HG03565 (cell line): ENCODE measurements around the gene IL17RE.

Experiments used
- ATAC-seq: cut with Tn5 transposase; IDR thresholded peaks from one replicate; pipeline ENCODE4 v1.9.1; 2021; ENCODE audit warnings: mild to moderate bottlenecking, moderate library complexity; ENCODE audit not compliant: unreplicated experiment

The IL17RE gene

GRCh38 chr3:9903238-9903624, 583 bp downstream of the IL17RE start:
- ATAC-seq: no peak

DNA sequence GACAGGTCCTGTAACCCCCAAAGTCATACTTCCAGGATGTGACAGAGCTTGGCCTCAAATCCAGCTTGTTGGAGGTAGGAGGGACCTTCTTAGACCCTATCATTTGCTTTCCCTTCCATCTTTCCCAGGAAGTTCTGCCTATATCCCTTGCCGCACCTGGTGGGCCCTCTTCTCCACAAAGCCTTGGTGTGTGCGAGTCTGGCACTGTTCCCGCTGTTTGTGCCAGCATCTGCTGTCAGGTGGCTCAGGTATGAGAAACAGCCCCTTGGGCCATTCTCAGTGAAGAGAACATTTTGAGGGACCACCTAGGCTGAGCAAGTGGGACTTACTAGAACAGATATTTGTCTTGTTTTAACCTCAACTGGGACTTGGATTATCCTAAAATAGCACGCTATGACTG, 1.3 kb downstream of the IL17RE start:
- ATAC-seq: no peak

GRCh38 chr3:9906480-9906879, 3.8 kb downstream of the IL17RE start:
- ATAC-seq: no peak

GRCh38 chr3:9908286-9908685, 5.6 kb downstream of the IL17RE start:
- no peak for ATAC-seq

GRCh38 chr3:9909221-9910013, 6.8 kb downstream of the IL17RE start:
- no peak for ATAC-seq

DNA sequence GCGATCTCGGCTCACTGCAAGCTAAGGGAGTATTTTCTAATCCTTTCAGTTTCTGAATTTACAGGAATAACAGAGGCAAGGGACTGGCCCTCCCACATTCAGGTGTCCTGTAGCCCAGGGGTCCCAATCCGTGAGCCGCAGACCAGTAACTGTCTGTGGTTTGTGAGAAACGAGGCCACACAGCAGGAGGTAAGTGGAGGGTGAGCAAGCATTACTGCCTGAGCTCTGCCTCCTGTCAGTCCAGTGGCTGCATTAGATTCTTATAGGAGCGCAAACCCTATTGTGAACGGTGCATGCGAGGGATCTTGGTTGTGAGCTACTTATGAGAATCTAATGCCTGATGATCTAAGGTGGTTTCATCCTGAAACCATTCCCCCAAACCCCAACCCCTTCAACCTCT, 9.2 kb downstream of the IL17RE start:
- ATAC-seq: no peak

DNA sequence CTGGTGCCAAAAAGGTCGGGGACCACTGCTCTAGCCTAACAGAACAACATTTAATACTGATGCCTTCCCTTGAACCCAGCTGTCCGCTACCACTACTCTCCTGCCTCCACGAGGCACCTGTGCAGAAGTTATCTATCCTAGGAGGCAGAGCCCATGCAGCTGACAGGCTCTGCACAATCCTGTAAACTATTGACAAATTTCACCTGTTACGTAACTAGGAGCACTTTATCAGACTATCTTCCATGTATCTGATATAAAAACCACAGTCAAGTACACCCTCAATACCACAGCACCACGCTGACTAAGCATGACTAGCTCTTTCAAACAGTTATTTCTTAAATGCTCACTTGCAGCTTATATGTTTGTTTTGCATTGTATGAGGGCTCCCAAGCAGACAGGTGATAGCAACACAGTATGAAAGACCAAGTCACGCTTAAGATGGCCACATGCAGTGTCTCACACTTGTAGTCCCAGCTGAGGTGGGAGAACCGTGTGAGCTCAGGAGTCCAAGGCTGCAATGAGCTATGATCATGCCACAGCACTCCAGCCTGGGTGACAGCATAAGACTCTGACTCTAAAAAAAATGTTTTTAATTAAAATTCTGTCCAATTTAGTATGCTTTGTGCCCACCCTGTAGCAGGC, 9.8 kb downstream of the IL17RE start:
- ATAC-seq: no peak

GRCh38 chr3:9913601-9914000, 11.0 kb downstream of the IL17RE start:
- no peak for ATAC-seq

DNA sequence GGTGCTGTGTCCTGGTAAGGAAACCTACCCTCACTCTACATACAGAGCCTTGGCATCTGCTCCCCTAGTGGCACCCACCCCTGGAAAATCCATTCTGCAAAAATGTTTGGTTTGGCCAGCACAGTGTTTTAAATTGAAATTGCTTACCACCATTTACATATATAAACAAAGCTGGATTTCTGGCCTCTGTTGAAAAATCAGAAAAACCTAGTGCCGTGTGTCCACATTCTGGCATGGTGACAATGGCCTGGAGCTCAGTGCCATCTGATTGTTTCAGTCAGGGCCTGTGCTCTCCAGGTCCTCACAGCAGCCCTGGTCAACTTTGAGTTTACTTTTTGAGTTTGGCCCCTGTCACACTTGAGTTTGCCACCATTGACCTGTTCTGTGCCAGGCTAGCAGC, 11.4 kb downstream of the IL17RE start:
- no peak for ATAC-seq

DNA sequence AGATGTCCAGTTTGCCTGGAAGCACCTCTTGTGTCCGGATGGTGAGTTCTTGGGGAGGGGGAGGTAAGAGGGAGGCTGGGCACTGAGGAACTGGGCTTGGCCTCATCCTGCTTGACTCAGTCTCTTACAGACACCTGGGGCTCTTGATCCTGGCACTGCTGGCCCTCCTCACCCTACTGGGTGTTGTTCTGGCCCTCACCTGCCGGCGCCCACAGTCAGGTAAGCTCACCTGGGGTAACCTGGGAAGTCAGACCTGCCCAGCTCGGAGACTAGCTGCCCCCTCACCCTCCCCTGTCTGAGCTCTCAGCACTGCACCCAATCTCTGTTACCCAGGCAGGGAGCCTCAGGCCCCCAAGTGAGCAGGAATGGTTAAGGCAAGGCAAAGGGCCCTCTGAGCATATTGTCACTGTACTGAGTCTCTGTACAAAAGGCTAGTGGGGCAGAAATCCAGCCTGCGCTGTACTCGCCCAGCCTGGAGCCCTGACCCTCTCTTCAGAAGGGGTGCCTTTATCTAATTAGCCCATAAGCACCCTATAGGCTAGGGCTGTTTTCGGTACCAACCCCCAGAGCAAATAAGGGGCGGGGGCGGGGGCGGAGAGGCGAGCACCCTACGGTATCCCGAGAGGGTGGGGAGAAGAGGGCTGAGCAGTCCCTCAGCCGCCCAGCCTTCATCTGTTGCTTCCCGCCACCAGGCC, 12.1 kb downstream of the IL17RE start:
- no peak for ATAC-seq

DNA sequence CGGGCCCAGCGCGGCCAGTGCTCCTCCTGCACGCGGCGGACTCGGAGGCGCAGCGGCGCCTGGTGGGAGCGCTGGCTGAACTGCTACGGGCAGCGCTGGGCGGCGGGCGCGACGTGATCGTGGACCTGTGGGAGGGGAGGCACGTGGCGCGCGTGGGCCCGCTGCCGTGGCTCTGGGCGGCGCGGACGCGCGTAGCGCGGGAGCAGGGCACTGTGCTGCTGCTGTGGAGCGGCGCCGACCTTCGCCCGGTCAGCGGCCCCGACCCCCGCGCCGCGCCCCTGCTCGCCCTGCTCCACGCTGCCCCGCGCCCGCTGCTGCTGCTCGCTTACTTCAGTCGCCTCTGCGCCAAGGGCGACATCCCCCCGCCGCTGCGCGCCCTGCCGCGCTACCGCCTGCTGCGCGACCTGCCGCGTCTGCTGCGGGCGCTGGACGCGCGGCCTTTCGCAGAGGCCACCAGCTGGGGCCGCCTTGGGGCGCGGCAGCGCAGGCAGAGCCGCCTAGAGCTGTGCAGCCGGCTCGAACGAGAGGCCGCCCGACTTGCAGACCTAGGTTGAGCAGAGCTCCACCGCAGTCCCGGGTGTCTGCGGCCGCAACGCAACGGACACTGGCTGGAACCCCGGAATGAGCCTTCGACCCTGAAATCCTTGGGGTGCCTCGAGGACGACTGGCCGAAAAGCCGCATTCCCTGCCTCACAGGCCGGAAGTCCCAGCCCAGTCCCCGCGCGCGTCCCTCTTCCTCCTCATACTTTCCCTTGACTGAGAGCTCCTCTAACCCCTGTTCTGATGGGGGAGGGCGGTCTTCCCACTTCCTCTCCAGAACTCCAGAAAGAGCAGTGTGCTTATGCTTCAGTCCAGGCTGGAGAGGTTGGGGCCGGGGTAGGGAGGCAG, 12.8 kb downstream of the IL17RE start:
- ATAC-seq: no peak

GRCh38 chr3:9916346-9916733, 13.7 kb downstream of the IL17RE start:
- ATAC-seq: no peak

DNA sequence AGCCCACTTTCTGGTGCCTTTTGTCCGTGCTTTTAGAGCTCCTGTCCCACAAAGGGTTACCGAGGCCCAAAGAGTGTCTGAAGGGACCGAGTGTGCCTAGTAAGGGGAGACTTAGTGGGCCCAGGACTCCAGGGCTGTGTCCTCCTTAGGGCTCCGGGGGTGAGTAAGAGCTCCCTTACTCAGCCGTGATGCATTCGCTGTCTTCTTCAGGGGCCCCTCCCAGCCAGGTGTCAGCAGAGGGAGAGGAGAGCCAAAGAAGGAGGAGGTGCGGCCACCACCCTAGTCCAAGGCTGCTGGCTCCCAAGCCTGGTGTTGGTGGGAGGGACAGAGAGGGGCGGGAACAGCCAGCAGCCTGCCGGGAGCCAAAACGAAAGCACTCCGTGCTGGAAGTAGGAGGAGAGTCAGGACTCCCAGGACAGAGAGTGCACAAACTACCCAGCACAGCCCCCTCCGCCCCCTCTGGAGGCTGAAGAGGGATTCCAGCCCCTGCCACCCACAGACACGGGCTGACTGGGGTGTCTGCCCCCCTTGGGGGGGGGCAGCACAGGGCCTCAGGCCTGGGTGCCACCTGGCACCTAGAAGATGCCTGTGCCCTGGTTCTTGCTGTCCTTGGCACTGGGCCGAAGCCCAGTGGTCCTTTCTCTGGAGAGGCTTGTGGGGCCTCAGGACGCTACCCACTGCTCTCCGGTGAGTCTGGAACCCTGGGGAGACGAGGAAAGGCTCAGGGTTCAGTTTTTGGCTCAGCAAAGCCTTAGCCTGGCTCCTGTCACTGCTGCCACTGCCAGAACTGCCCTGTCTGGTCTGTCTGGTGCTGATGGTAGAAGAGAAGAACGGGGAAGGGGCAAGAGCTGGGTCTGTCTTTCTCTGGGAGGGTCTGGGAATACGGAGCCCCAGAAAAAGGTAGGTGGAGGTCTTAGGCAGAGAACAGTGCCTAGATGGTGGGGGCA, 14.4 kb downstream of the IL17RE start, which contains the start of gene IL17RC:
Gene IL17RC, plus strand, starts transcription at position 365 of the 947 bp plus-strand sequence. Its CDS starts 218 bp downstream, at position 583.
- ATAC-seq: no peak

- no peak for ATAC-seq
Measured at GRCh38 chr3:9917820-9918219, 15.2 kb downstream of the IL17RE start.

DNA sequence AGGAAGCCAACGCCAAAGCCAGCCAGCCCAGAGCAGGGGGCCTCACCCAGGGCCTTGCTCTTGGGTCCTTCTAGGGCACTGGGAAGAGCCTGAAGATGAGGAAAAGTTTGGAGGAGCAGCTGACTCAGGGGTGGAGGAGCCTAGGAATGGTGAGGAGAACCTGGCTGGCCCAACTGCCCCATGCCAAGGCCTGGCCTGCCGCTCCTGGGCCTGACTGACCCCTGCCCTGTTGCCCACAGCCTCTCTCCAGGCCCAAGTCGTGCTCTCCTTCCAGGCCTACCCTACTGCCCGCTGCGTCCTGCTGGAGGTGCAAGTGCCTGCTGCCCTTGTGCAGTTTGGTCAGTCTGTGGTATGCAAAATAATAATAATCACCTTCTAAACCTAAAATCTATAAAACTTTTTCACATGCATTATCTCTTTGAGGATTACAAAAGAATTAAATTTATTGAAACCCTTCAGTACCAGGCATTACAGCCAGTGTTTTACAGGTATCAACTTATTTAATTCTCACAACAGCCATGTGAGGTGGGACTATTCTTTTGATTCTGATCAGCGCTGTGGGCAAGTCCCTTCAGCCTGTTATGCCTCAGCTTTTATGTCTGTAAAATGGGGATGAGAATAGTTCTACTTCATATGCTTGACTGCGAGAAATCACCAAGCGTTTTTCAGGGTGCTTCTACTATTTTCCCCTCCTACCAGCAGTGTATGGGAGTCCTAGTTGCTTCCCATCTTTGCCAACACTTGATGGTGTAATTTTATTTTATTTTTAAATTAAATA, 15.8 kb downstream of the IL17RE start:
- no peak for ATAC-seq

GRCh38 chr3:9928158-9928557, 25.5 kb downstream of the IL17RE start:
- ATAC-seq: no peak

- ATAC-seq: no peak
Measured at GRCh38 chr3:9930804-9931418, 28.3 kb downstream of the IL17RE start.

GRCh38 chr3:9932535-9932842, 29.8 kb downstream of the IL17RE start:
- no peak for ATAC-seq
